HG03066 (cell line): ENCODE data around the gene MALRD1.

ENCODE experiments used
- ATAC-seq: cut with Tn5 transposase; IDR thresholded peaks from one replicate; pipeline ENCODE4 v1.9.1; 2021; ENCODE audit warnings: low read depth; ENCODE audit not compliant: unreplicated experiment

MALRD1 gene

DNA sequence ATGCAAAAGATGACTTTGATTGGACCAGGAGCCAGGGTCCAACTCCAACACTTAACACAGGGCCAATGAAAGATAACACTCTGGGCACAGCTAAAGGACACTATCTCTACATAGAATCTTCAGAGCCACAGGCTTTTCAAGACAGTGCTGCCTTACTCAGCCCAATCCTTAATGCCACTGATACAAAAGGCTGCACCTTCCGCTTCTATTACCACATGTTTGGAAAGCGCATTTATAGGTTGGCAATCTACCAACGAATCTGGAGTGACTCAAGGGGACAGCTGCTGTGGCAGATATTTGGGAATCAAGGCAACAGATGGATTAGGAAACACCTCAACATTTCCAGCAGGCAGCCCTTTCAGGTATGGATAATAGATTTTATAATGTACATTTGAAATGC, 160.7 kb downstream of the MALRD1 start:
- no peak for ATAC-seq

DNA sequence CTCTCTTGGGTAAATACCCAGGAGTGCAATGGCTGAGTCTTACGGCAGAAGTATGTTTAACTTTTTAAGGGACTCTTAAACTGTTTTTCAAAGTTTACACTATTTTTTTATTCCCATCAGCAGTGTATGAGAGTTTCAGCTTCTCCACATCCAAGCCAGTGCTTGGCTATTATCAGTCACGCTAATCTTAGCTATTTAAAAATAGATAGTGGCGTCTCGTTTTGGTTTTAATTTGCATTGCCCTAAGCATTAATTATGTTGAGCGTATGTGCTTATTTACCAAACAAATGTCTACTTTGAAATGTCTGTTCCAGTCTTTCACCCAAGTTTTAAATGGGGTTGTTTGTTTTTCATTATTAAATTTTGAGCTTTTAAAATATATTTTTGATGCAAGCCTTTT, 164.0 kb downstream of the MALRD1 start:
- ATAC-seq: no peak

- ATAC-seq: no peak
Observed at GRCh38 chr10:19221216-19221615, 172.6 kb downstream of the MALRD1 start.

DNA sequence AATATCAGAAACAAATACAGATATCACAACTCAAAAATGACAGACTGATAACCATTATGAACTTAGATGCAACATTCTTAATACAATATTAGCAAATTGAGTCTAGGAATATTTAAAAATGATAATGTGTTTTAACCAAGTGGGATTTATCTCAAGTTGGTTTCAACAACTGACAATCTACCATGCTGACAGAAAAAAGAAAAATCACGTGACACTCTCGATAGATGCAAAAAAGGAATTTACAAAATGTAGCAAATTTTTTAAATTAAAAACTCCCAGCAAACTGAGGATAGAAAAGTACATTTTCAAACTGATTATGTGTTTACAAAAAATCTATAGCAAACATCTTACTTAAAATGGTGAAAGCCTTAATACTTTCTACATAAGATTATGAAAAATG, 177.4 kb downstream of the MALRD1 start:
- no peak for ATAC-seq

DNA sequence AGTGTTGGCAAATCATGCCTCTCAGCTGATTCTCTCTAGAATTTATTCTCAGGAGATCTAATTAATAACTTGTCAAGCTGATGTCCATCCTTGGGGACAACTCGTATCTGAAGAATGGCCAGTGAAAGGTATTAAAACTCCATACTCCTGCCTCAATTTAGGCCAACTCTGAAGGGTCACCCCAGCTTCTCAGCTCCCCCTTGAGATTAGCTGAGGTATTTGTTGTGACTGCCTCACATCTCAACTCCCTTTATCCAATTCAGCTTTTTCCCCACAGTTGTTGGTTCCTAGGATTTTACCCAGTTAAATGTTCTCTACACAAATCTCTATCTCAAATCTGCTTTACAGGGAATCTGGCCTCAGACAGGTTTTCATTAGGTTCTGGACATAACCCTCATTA, 182.4 kb downstream of the MALRD1 start:
- ATAC-seq: no peak

GRCh38 chr10:19245889-19246752, 197.5 kb downstream of the MALRD1 start:
- no peak for ATAC-seq

- no peak for ATAC-seq
Observed at GRCh38 chr10:19247843-19248242, 199.2 kb downstream of the MALRD1 start.

GRCh38 chr10:19250546-19250945, 201.9 kb downstream of the MALRD1 start:
- no peak for ATAC-seq

- no peak for ATAC-seq
Observed at GRCh38 chr10:19252531-19252930, 203.9 kb downstream of the MALRD1 start.

- no peak for ATAC-seq
Observed at GRCh38 chr10:19256331-19256730, 207.7 kb downstream of the MALRD1 start.

- no peak for ATAC-seq
Observed at GRCh38 chr10:19263262-19263661, 214.7 kb downstream of the MALRD1 start.

DNA sequence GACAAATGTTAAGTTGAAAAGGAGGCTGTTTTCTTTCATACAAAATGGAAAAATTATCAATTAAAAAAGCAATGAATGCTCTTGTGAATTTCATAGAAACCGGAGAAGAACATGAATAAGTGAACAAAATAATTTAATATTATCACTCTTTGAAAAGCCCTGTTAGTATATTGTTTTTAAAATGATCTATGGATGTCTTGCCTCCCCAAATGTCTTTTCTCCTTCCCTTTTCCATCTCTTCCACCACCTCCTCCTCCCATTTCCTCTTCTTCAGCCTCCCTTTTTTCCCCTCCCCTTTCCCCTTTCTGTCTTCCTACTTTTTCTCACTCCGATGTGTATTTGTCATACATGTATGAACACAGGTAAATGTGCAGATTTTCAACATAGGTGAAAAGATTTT, 234.7 kb downstream of the MALRD1 start:
- ATAC-seq: no peak

GRCh38 chr10:19283786-19284185, 235.2 kb downstream of the MALRD1 start:
- no peak for ATAC-seq

DNA sequence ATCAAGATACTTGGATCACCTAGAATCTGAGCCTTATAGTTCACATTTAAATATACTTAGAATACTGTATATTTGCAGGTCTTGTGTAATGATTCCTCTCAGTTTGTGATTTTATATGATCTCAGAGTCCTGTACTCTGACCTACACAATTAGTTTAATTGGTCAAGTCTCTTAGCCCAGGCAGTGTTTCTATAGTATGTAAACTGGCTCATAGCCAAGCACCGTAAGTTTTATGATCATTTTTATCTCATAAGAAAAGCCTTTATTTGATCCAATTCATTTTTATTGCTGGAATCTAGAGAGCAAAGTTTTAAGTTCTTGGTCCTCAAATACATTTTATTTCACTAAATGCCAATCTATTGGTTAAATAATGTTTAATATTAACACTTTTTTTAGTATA, 242.2 kb downstream of the MALRD1 start:
- ATAC-seq: no peak

DNA sequence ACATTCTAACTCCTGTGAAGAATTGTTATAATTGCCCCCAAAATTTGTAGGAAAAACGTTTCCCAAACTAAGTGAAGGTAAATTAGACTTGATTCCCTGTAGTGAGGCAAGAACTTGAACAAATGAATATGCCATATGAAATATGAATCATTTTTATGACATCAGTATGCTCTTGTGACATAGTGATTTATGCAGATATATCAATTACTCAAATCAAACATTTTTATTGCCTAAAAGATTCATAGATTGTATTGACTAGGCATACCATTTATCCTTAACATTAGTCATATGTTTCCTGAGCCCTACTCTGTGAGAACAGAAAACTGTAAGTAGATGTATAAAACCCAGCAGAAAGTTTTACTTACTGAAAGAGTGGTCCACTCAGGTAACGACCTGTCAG, 245.6 kb downstream of the MALRD1 start:
- ATAC-seq: no peak

DNA sequence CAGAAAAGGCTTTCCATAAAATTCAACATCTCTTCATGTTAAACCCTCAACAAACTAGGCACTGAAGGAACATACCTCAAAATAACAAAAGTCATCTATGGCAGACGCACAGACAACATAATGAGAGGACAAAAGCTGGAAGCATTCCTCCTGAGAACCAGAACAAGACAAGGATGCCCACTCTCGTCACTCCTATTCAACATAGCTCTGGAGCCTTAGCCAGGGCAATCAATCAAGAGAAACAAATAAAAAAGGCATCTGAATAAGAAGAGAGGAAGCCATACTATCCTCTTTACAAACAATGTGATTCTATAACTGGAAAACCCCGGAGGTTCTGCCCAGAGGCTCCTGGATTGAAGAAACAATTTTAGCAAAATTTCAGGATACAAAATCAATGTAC, 251.0 kb downstream of the MALRD1 start:
- no peak for ATAC-seq

GRCh38 chr10:19302117-19302516, 253.5 kb downstream of the MALRD1 start:
- no peak for ATAC-seq

DNA sequence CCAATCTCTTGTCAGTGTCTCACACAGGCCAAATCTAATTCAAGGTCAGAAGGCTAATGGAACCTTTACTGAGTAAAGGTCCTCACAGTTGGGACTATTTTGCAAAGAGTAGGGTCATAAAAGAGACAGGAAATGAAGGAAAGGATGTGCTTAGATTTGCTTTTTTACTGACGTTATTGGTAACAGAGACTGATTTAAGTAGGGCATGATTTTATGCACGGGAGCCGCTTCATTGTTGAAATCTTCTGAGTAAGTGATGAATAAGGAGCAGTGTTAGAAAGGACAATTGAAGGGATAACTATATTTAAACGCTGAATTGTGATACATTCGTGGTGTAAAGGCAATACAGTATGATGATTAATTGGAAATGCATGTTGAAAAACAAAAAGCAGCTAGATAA, 261.5 kb downstream of the MALRD1 start:
- ATAC-seq: no peak

GRCh38 chr10:19316204-19316870, 267.7 kb downstream of the MALRD1 start:
- no peak for ATAC-seq

DNA sequence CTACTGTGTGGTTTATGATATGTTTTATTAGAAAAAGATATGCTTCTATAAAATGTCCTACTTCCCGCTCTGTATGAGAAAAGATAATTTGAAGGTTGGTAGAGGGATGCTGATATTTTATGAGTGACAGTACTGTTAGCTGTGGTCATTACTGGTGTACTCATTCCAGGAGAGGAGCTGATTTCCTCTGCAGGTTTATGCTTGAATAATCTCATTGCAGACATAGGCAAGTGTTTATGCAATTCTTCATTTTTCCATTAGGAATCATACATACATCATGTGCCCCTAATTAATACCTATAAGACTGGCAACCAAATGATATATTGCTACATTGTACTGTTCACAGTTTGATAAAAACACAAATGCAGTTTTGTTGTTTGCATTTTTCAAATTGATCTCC, 269.4 kb downstream of the MALRD1 start:
- ATAC-seq: no peak

GRCh38 chr10:19325581-19325980, 277.0 kb downstream of the MALRD1 start:
- no peak for ATAC-seq

- no peak for ATAC-seq
Observed at GRCh38 chr10:19328582-19328981, 280.0 kb downstream of the MALRD1 start.
